Endothelial cell of umbilical vein (primary cell): ENCODE data around the gene TXNDC15. TPM values are rescaled to one million over a fixed set of nuclear protein-coding genes. Genes with fewer than 3 reads are reported as not detected.

ENCODE experiments used
- BruUV-seq: library from RNA; stranded (reverse); fragments of 400-500 nt; replicated peaks from 2 replicates; lab custom pipeline; 2021; lab: Mats Ljungman, UMichigan
- CTCF ChIA-PET: fragments of 300-600, 350-600 bp; sonication (Branson Sonifier 250); formaldehyde crosslinking; loops from one replicate; lab custom pipeline; 2021; ENCODE audit warnings: antibody characterized with exemption, inconsistent platforms; lab: Charles Lee
- POLR2A ChIA-PET: fragments of 300-600, 350-600 bp; sonication (Branson Sonifier 250); formaldehyde crosslinking; loops from one replicate; lab custom pipeline; 2021; ENCODE audit warnings: antibody characterized with exemption, inconsistent platforms; lab: Charles Lee
- DNase-seq: peaks from one replicate; pipeline ENCODE4 v3.0.0-alpha.2; 2011; ENCODE audit warnings: low read depth, low spot score
- FAIRE-seq: peaks from 2 replicates; lab custom pipeline; 2011; peaks lifted over from hg19 to GRCh38; lab: Jason Lieb, UNC
- H2AFZ ChIP-seq: 2 replicates; pipeline ENCODE4 v1.6.0; 2012; ENCODE audit warnings: low read depth, low read length, control low read depth, inconsistent platforms
- H3K27ac ChIP-seq: 2 replicates; pipeline ENCODE4 v1.5.1; 2011; ENCODE audit warnings: low read depth, mild to moderate bottlenecking, control low read depth, low read length, moderate library complexity; ENCODE audit not compliant: insufficient read depth
- H3K27me3 ChIP-seq, 2 experiments: 2 replicates each; pipeline versions ENCODE4 v1.6.0 to v1.6.1; 2011; ENCODE audit warnings: low read length in 2 of 2, mixed read lengths in 1 of 2; ENCODE audit not compliant: control insufficient read depth in 2 of 2, insufficient read depth in 2 of 2
- H3K36me3 ChIP-seq, 2 experiments: 2 replicates in 1 of 2; 3 replicates in 1 of 2; pipeline ENCODE4 v1.5.1; 2011; ENCODE audit warnings: low read length in 2 of 2, mild to moderate bottlenecking in 1 of 2, moderate library complexity in 1 of 2; ENCODE audit not compliant: control insufficient read depth in 2 of 2, insufficient read depth in 2 of 2; ENCODE audit errors: extremely low read depth in 1 of 2
- H3K4me1 ChIP-seq: 3 replicates; pipeline ENCODE4 v1.5.1; 2011; ENCODE audit warnings: mild to moderate bottlenecking, low read length; ENCODE audit not compliant: control insufficient read depth, insufficient read depth; ENCODE audit errors: extremely low read depth
- H3K4me2 ChIP-seq: 2 replicates; pipeline ENCODE4 v1.6.1; 2011; ENCODE audit warnings: low read length, control low read depth, mixed read lengths; ENCODE audit not compliant: insufficient read depth
- H3K4me3 ChIP-seq, 3 experiments: fragments of 200-600 bp in 1 of 3; sonication (generic), shearing (Covaris generic) in 1 of 3; replicated peaks in 1 of 3; 2 replicates each; pipeline ENCODE4 v1.5.1; 2011 to 2016; ENCODE audit warnings: control low read depth in 3 of 3, low read length in 3 of 3, mild to moderate bottlenecking in 2 of 3, inconsistent platforms in 1 of 3, low read depth in 1 of 3, moderate library complexity in 1 of 3; ENCODE audit not compliant: insufficient read depth in 1 of 3
- H3K79me2 ChIP-seq: 2 replicates; pipeline ENCODE4 v1.6.0; 2012; ENCODE audit warnings: low read length, inconsistent platforms; ENCODE audit not compliant: control insufficient read depth, insufficient read depth
- H3K9ac ChIP-seq: replicated peaks from 2 replicates; pipeline ENCODE3; 2011; ENCODE audit warnings: low read length, control low read depth; ENCODE audit not compliant: insufficient read depth; ENCODE audit errors: extremely low read depth
- H3K9me1 ChIP-seq: replicated peaks from 3 replicates; pipeline ENCODE4 v1.6.0; 2011; ENCODE audit warnings: mild to moderate bottlenecking, low read length; ENCODE audit not compliant: control insufficient read depth, insufficient read depth; ENCODE audit errors: extremely low read depth
- H3K9me3 ChIP-seq: replicated peaks from 2 replicates; pipeline ENCODE4 v1.5.1; 2012; ENCODE audit warnings: low read length, inconsistent platforms; ENCODE audit not compliant: control insufficient read depth, insufficient read depth
- H4K20me1 ChIP-seq: replicated peaks from 2 replicates; pipeline ENCODE3; 2011; ENCODE audit warnings: mild to moderate bottlenecking, low read length; ENCODE audit not compliant: control insufficient read depth, insufficient read depth; ENCODE audit errors: extremely low read depth
- EZH2 ChIP-seq: IDR thresholded peaks from 2 replicates; pipeline ENCODE4 v1.6.1; 2012; ENCODE audit warnings: borderline replicate concordance, low read depth, mild to moderate bottlenecking, moderate library complexity, low read length, inconsistent platforms; ENCODE audit not compliant: severe bottlenecking
- FOS ChIP-seq: IDR thresholded peaks from 2 replicates; pipeline ENCODE4 v1.6.1; 2011; ENCODE audit warnings: mild to moderate bottlenecking, low read length, moderate library complexity, borderline replicate concordance; ENCODE audit not compliant: insufficient read depth
- GATA2 ChIP-seq: IDR thresholded peaks from 2 replicates; pipeline ENCODE4 v1.7.0; 2011; ENCODE audit warnings: low read depth, mild to moderate bottlenecking, moderate library complexity, mixed read lengths, low read length; ENCODE audit not compliant: insufficient read length, insufficient read depth
- JUN ChIP-seq: IDR thresholded peaks from 2 replicates; pipeline ENCODE4 v1.6.1; 2011; ENCODE audit warnings: borderline replicate concordance, low read depth; ENCODE audit not compliant: insufficient read length, insufficient read depth
- MAX ChIP-seq: IDR thresholded peaks from 2 replicates; pipeline ENCODE4 v1.6.1; 2011; ENCODE audit not compliant: insufficient read depth, insufficient read length
- MYC ChIP-seq: IDR thresholded peaks from one replicate; pipeline ENCODE4 v1.6.1; 2011; ENCODE audit warnings: mild to moderate bottlenecking, low read depth, low read length
- POLR2A ChIP-seq: IDR thresholded peaks from 2 replicates; pipeline ENCODE4 v1.6.1; 2012; ENCODE audit warnings: low read depth, mild to moderate bottlenecking, control low read depth, low read length
- POLR2AphosphoS5 ChIP-seq: IDR thresholded peaks from 2 replicates; pipeline ENCODE4 v1.6.1; 2012; ENCODE audit warnings: low read depth, mild to moderate bottlenecking, control low read depth, low read length, moderate library complexity; ENCODE audit not compliant: insufficient read depth
- dilution Hi-C: fragments of 300-500 bp; cut with MboI; formaldehyde crosslinking; loops from one replicate; pipeline ENCODE4 v1.15.0; 2019; ENCODE audit warnings: low sequenced_read_pairs; ENCODE audit not compliant: extremely low pct_ligation_motif_present
- intact Hi-C: fragments of 100-400 bp; cut with micrococcal nuclease; formaldehyde crosslinking; loops from one replicate; pipeline ENCODE4 v1.10.0; 2022
- polyA plus RNA-seq, 4 experiments: library from polyadenylated mRNA; depleted of rRNA in 3 of 4; stranded (reverse) in 3 of 4; unstranded in 1 of 4; fragments of >200 nt; gene quantifications; 2 replicates each; pipeline versions ENCODE4 v1.2.1 to v1.2.3, GENCODE V29; 2011 to 2012; ENCODE audit warnings: missing spikeins in 1 of 4
- total RNA-seq: library from RNA; stranded (reverse); gene quantifications from 2 replicates; pipeline ENCODE4 v1.2.3, GENCODE V29; 2021
- TF ChIP-seq, protein P1 (sequence below), 2 donors: IDR thresholded peaks; 1 replicate in 1 of 2; 2 replicates in 1 of 2; pipeline ENCODE4 v1.5.1; 2011; ENCODE audit warnings: low read length in 2 of 2, mild to moderate bottlenecking in 2 of 2, moderate library complexity in 2 of 2, control low read depth in 1 of 2, inconsistent platforms in 1 of 2, low read depth in 1 of 2; ENCODE audit not compliant: insufficient read depth in 1 of 2; ENCODE audit errors: extremely low read depth in 1 of 2

The TXNDC15 gene
- total and polyA plus RNA-seq, 2 donors (not counting 3 experiments of a cell fraction or from before 2014, with no cell fraction given): 57.2 to 68.6 TPM

GRCh38 chr5:134845335-134845851 is 28.8 kb upstream of the TXNDC15 start:
- intact Hi-C loops (loop anchor here (1.0 to 5.0 kb wide), 5 partner anchors 29 to 198 kb away; partner anchors contain the start of genes CAMLG, PCBD2, SEC24A and TXNDC15), dilution Hi-C loops (no loop called here)
- Histone ChIP-seq H3K79me2 (peaks cover 38% of the 10 kb centered on the region), H3K9ac (peak overlapping the region; percentile 96), H3K4me2 (peak overlapping the region; percentile 59), H3K27me3 (no peaks in the 10 kb centered on the region), H3K9me3 (no peaks in the 10 kb centered on the region), H3K36me3 (peaks cover 0 to 2% of the 10 kb centered on the region in 2 experiments), H2AFZ (no peak overlapping the region), H3K27ac (peak overlapping the region; percentile 90), H3K9me1 (no peaks in the 10 kb centered on the region), H4K20me1 (no peaks in the 10 kb centered on the region), H3K4me1 (peaks cover 35% of the 10 kb centered on the region), H3K4me3 (peak overlapping the region in 2 of 3 experiments; percentile 20 to 50)
- TF ChIP-seq FOS (peak; percentile 69), GATA2 (peak; percentile 96), EZH2 (no peak)
- CTCF ChIA-PET: interaction anchor here (0.8 to 1.7 kb wide), 4 partner anchors 11 to 61 kb away, joined by 3 to 11 read pairs (median 4); partner anchors contain the start of genes PCBD2 and TXNDC15
- no peak for DNase-seq
- POLR2A ChIA-PET: interaction anchor here (0.7 to 1.0 kb wide), 8 partner anchors 8 to 107 kb away, joined by 3 to 6 read pairs (median 4); partner anchors contain the start of genes CAMLG, PCBD2 and TXNDC15
- FAIRE-seq: no peak
- BruUV-seq: TSS peak; percentile 87

GRCh38 chr5:134845852-134846640 is 28.1 kb upstream of the TXNDC15 start, which contains the start of gene C5orf24:
C5orf24 (plus strand) TSS chr5:134845968; CDS start chr5:134854901, 8,933 bp downstream.
- Histone ChIP-seq H2AFZ (peak within 1 kb of the TSS; percentile 30), H3K27me3 (no peaks in the 10 kb centered on the region), H3K9ac (peak within 1 kb of the TSS; percentile 96), H3K79me2 (peaks cover 42% of the 10 kb centered on the region), H3K9me3 (no peaks in the 10 kb centered on the region), H3K27ac (peak within 1 kb of the TSS; percentile 90), H3K4me1 (peaks cover 37% of the 10 kb centered on the region), H3K4me3 (peak within 1 kb of the TSS; percentile 78 to 97 (median 82)), H4K20me1 (no peaks in the 10 kb centered on the region), H3K9me1 (no peaks in the 10 kb centered on the region), H3K4me2 (peak within 1 kb of the TSS; percentile 99), H3K36me3 (peaks cover 0 to 2% of the 10 kb centered on the region in 2 experiments)
- dilution Hi-C loops: no loop called here
- no peak for TF ChIP-seq JUN
- peak; percentile 97 for TF ChIP-seq POLR2A
- TF ChIP-seq EZH2: no peak
- TF ChIP-seq FOS: no peak
- TF ChIP-seq, protein P1, sequence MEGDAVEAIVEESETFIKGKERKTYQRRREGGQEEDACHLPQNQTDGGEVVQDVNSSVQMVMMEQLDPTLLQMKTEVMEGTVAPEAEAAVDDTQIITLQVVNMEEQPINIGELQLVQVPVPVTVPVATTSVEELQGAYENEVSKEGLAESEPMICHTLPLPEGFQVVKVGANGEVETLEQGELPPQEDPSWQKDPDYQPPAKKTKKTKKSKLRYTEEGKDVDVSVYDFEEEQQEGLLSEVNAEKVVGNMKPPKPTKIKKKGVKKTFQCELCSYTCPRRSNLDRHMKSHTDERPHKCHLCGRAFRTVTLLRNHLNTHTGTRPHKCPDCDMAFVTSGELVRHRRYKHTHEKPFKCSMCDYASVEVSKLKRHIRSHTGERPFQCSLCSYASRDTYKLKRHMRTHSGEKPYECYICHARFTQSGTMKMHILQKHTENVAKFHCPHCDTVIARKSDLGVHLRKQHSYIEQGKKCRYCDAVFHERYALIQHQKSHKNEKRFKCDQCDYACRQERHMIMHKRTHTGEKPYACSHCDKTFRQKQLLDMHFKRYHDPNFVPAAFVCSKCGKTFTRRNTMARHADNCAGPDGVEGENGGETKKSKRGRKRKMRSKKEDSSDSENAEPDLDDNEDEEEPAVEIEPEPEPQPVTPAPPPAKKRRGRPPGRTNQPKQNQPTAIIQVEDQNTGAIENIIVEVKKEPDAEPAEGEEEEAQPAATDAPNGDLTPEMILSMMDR (IDR thresholded peaks at IDR 0.05; ENCODE audit: extremely low read depth in 1 of 2, insufficient read depth in 1 of 2, low read depth in 1 of 2, low read length in 2 of 2): no peak
- peak; percentile 98 for TF ChIP-seq POLR2AphosphoS5
- peak; percentile 74 for TF ChIP-seq MAX
- TF ChIP-seq MYC: no peak
- no peak for TF ChIP-seq GATA2
- ChIA-PET CTCF (interaction anchor here (0.8 to 1.7 kb wide), 6 partner anchors 12 to 108 kb away, joined by 3 to 11 read pairs (median 4); partner anchors contain the start of genes CAMLG, PCBD2 and TXNDC15), POLR2A (interaction anchor here (0.7 to 1.0 kb wide), 8 partner anchors 8 to 108 kb away, joined by 3 to 6 read pairs (median 4); partner anchors contain the start of genes CAMLG, PCBD2 and TXNDC15)
- intact Hi-C loops: loop anchor here (1.0 to 5.0 kb wide), 5 partner anchors 28 to 199 kb away; partner anchors contain the start of genes CAMLG, PCBD2, SEC24A and TXNDC15
- FAIRE-seq (peak; percentile 91), DNase-seq (peak; percentile 98)
- no TSS peak for BruUV-seq
